ENCODE results near the gene G3BP2. TPM values are rescaled to one million over a fixed set of nuclear protein-coding genes. Genes with fewer than 3 reads are reported as not detected.
"Not testable (repeated sequence)": the region's sequence is repeated elsewhere in the genome, so short reads cannot be mapped to it uniquely, and the experiment has no call there.

The G3BP2 gene
- polyA plus RNA-seq, 1 donor from 2014 or later: 332 TPM

DNA sequence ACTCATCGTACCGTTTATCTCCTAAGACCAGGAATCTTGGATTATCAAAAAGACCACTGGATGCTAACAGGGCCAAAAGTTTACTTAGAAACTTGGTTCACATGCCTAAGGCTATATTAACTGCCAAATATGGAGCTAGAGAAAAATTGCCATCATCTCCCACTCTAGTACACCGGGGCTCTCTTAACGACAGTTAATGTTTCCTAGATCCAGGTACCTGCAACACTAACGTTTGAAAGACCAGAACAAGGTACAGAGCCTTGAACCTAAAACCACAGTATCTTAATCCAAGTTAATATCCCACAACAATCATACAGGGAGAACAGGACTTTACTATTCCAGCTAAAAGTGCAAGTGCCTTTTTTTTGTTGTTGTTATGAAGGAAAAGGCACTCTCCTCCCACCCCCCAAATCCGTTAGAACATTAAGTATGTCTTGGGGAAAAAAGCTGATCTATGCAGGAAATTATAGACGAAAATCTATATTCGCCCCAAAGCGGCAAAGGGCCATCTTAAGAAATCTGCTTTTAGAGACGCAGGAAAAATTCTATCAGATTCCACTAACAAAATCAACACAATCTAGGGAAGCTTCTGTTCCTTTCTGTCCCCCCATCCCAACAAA is 1.3 kb downstream of the G3BP2 start:
- peaks cover 10% of the 10 kb centered on the region for H3F3A ChIP-seq (ENCODE audit: insufficient read depth, low read length, poor library complexity, severe bottlenecking)
- peak overlapping the region; percentile 99 for H3K27ac ChIP-seq (ENCODE audit: low read length)
- peaks cover 55% of the 10 kb centered on the region for H3K79me2 ChIP-seq (replicated peaks; ENCODE audit: insufficient read depth, low read length)
- no peaks in the 10 kb centered on the region for H3K9me3 ChIP-seq (ENCODE audit: low read length)
- no peaks in the 10 kb centered on the region for H3K9me2 ChIP-seq (ENCODE audit: insufficient read depth, low read length)
- no peak for TF ChIP-seq POLR2AphosphoS5 (IDR thresholded peaks at IDR 0.05)
- TF ChIP-seq RAD21 (conservative IDR thresholded peaks at IDR 0.05): no peak
- TF ChIP-seq SMC3 (conservative IDR thresholded peaks at IDR 0.05; ENCODE audit: poor library complexity): no peak
- TF ChIP-seq, protein P1, sequence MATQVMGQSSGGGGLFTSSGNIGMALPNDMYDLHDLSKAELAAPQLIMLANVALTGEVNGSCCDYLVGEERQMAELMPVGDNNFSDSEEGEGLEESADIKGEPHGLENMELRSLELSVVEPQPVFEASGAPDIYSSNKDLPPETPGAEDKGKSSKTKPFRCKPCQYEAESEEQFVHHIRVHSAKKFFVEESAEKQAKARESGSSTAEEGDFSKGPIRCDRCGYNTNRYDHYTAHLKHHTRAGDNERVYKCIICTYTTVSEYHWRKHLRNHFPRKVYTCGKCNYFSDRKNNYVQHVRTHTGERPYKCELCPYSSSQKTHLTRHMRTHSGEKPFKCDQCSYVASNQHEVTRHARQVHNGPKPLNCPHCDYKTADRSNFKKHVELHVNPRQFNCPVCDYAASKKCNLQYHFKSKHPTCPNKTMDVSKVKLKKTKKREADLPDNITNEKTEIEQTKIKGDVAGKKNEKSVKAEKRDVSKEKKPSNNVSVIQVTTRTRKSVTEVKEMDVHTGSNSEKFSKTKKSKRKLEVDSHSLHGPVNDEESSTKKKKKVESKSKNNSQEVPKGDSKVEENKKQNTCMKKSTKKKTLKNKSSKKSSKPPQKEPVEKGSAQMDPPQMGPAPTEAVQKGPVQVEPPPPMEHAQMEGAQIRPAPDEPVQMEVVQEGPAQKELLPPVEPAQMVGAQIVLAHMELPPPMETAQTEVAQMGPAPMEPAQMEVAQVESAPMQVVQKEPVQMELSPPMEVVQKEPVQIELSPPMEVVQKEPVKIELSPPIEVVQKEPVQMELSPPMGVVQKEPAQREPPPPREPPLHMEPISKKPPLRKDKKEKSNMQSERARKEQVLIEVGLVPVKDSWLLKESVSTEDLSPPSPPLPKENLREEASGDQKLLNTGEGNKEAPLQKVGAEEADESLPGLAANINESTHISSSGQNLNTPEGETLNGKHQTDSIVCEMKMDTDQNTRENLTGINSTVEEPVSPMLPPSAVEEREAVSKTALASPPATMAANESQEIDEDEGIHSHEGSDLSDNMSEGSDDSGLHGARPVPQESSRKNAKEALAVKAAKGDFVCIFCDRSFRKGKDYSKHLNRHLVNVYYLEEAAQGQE (IDR thresholded peaks at IDR 0.05; ENCODE audit: borderline replicate concordance): no peak
- TF ChIP-seq, protein P2, sequence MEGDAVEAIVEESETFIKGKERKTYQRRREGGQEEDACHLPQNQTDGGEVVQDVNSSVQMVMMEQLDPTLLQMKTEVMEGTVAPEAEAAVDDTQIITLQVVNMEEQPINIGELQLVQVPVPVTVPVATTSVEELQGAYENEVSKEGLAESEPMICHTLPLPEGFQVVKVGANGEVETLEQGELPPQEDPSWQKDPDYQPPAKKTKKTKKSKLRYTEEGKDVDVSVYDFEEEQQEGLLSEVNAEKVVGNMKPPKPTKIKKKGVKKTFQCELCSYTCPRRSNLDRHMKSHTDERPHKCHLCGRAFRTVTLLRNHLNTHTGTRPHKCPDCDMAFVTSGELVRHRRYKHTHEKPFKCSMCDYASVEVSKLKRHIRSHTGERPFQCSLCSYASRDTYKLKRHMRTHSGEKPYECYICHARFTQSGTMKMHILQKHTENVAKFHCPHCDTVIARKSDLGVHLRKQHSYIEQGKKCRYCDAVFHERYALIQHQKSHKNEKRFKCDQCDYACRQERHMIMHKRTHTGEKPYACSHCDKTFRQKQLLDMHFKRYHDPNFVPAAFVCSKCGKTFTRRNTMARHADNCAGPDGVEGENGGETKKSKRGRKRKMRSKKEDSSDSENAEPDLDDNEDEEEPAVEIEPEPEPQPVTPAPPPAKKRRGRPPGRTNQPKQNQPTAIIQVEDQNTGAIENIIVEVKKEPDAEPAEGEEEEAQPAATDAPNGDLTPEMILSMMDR (IDR thresholded peaks at IDR 0.05; ENCODE audit: poor library complexity, severe bottlenecking): no peak
- TF ChIP-seq EZH2 (IDR thresholded peaks at IDR 0.05; ENCODE audit: borderline replicate concordance, insufficient read depth, low read length, poor library complexity, severe bottlenecking): no peak
- TF ChIP-seq TAF1 (IDR thresholded peaks at IDR 0.05; ENCODE audit: low read depth): no peak
- no peak for TF ChIP-seq MXI1 (conservative IDR thresholded peaks at IDR 0.05; ENCODE audit: poor library complexity, severe bottlenecking)
- no peak for TF ChIP-seq EP300 (conservative IDR thresholded peaks at IDR 0.05; ENCODE audit: poor library complexity, severe bottlenecking)
- H3K4me2 ChIP-seq (ENCODE audit: low read length): peak overlapping the region; percentile 100
- H3K4me3 ChIP-seq (ENCODE audit: low read length): peak overlapping the region; percentile 89
- H2AFZ ChIP-seq (ENCODE audit: low read depth, low read length): peak overlapping the region; percentile 61
- no peaks in the 10 kb centered on the region for H3K27me3 ChIP-seq (ENCODE audit: insufficient read depth, low read depth, low read length)
- H3K9ac ChIP-seq (ENCODE audit: low read length): peak overlapping the region; percentile 98
- H3K36me3 ChIP-seq (ENCODE audit: insufficient read depth, low read length): no peaks in the 10 kb centered on the region
- H4K20me1 ChIP-seq (ENCODE audit: insufficient read depth): peaks cover 33% of the 10 kb centered on the region

DNA sequence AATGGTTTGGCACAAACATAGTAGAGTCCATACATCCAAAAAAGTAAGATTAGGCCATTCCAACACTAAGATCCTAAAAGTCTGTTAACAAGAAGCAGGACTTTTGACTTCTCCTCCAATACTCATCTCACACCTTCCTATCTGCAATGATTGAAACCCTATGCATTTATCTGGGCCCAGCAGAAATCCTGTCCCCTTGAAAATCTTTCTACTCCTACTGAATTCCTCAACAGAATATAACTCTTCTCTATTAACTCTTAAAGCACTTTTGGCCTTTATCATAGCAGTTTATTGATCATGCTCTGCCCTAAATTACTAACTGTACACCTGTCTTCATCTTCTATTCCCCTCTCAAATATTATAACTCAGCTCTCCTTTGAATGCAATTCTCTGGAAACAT is 4.6 kb downstream of the G3BP2 start:
- H3K9me2 ChIP-seq (ENCODE audit: insufficient read depth, low read length): no peaks in the 10 kb centered on the region
- H4K20me1 ChIP-seq (ENCODE audit: insufficient read depth): peaks cover 51% of the 10 kb centered on the region
- no peak overlapping the region for H2AFZ ChIP-seq (ENCODE audit: low read depth, low read length)
- no peaks in the 10 kb centered on the region for H3K36me3 ChIP-seq (ENCODE audit: insufficient read depth, low read length)
- H3F3A ChIP-seq (ENCODE audit: insufficient read depth, low read length, poor library complexity, severe bottlenecking): peaks cover 5% of the 10 kb centered on the region
- no peak overlapping the region for H3K9ac ChIP-seq (ENCODE audit: low read length)
- H3K27me3 ChIP-seq (ENCODE audit: insufficient read depth, low read depth, low read length): no peaks in the 10 kb centered on the region
- no peaks in the 10 kb centered on the region for H3K9me3 ChIP-seq (ENCODE audit: low read length)
- H3K4me3 ChIP-seq (ENCODE audit: low read length): peak overlapping the region; percentile 9
- TF ChIP-seq POLR2AphosphoS5 (IDR thresholded peaks at IDR 0.05): no peak
- no peak for TF ChIP-seq MXI1 (conservative IDR thresholded peaks at IDR 0.05; ENCODE audit: poor library complexity, severe bottlenecking)
- TF ChIP-seq SMC3 (conservative IDR thresholded peaks at IDR 0.05; ENCODE audit: poor library complexity): no peak
- TF ChIP-seq TAF1 (IDR thresholded peaks at IDR 0.05; ENCODE audit: low read depth): no peak
- TF ChIP-seq, protein P2 (IDR thresholded peaks at IDR 0.05; ENCODE audit: poor library complexity, severe bottlenecking): no peak
- TF ChIP-seq, protein P1 (IDR thresholded peaks at IDR 0.05; ENCODE audit: borderline replicate concordance): no peak
- H3K27ac ChIP-seq (ENCODE audit: low read length): no peak overlapping the region
- H3K79me2 ChIP-seq (replicated peaks; ENCODE audit: insufficient read depth, low read length): peaks cover 87% of the 10 kb centered on the region
- H3K4me2 ChIP-seq (ENCODE audit: low read length): no peak overlapping the region

DNA sequence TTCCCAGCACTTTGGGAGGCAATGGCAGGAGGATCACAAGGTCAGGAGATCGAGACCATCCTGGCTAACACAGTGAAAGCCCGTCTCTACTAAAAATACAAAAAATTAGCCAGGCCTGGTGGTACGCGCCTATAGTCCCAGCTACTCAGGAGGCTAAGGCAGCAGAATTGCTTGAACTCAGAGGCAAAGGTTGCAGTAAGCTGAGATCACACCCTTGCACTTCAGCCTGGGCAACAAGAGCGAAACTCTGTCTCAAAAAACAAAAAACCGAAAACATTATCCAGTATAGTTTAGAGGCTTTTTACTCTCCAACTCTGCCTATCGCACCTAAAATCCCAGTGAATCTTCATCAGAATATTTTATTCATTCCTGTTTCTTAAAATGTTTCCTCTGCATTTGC is 5.6 kb downstream of the G3BP2 start:
- Histone ChIP-seq H3K4me3 (ENCODE audit: low read length) (peak overlapping the region; percentile 9), H3K79me2 (replicated peaks; ENCODE audit: insufficient read depth, low read length) (peaks cover 95% of the 10 kb centered on the region), H4K20me1 (ENCODE audit: insufficient read depth) (peaks cover 51% of the 10 kb centered on the region)
- not testable (repeated sequence) for H2AFZ ChIP-seq (ENCODE audit: low read depth, low read length); H3K9ac ChIP-seq (ENCODE audit: low read length); H3K9me2 ChIP-seq (ENCODE audit: insufficient read depth, low read length); H3K9me3 ChIP-seq (ENCODE audit: low read length); H3K4me2 ChIP-seq (ENCODE audit: low read length); H3K36me3 ChIP-seq (ENCODE audit: insufficient read depth, low read length); H3F3A ChIP-seq (ENCODE audit: insufficient read depth, low read length, poor library complexity, severe bottlenecking); H3K27me3 ChIP-seq (ENCODE audit: insufficient read depth, low read depth, low read length); H3K27ac ChIP-seq (ENCODE audit: low read length)

Data from neural cell (in vitro differentiated cells).